Gastrocnemius medialis (tissue), 4 donors: ENCODE results near the gene PRPF18. TPM values are rescaled to one million over a fixed set of nuclear protein-coding genes. Genes with fewer than 3 reads are reported as not detected.

Experiments
- ATAC-seq, 2 donors: fragments of 150-250 bp; one replicate each; pipeline ENCODE4 v1.9.1; 2016
- DNase-seq, 2 donors: peaks; one replicate each; pipeline ENCODE4 v3.0.0-alpha.2; 2019
- H3K27ac ChIP-seq, 4 donors: fragments of 200-600 bp; sonication (generic); 1 replicate in 1 of 4; 2 replicates in 3 of 4; pipeline ENCODE4 v1.5.1; 2016 to 2018; ENCODE audit warnings: mild to moderate bottlenecking in 2 of 4, moderate library complexity in 1 of 4
- H3K27me3 ChIP-seq, 3 donors: fragments of 200-600 bp; sonication (generic) in 2 of 3; 1 replicate in 1 of 3; 2 replicates in 2 of 3; pipeline versions ENCODE4 v1.5.1 to v1.6.0; 2016 to 2019; ENCODE audit warnings: mild to moderate bottlenecking in 1 of 3, moderate library complexity in 1 of 3
- H3K36me3 ChIP-seq, 2 donors: fragments of 200-600 bp; sonication (generic) in 1 of 2; one replicate each; pipeline ENCODE4 v1.5.1; 2017 to 2018
- H3K4me1 ChIP-seq, 2 donors: fragments of 200-600 bp; sonication (generic) in 1 of 2; one replicate each; pipeline ENCODE4 v1.5.1; 2016 to 2017; ENCODE audit warnings: mild to moderate bottlenecking in 2 of 2
- H3K4me3 ChIP-seq, 4 donors: fragments of 200-600 bp; sonication (generic) in 3 of 4; 1 replicate in 1 of 4; 2 replicates in 3 of 4; pipeline ENCODE4 v1.5.1; 2016 to 2019; ENCODE audit warnings: mild to moderate bottlenecking in 2 of 4
- H3K9me3 ChIP-seq, 3 donors: fragments of 200-600 bp; sonication (generic) in 2 of 3; 1 replicate in 1 of 3; 2 replicates in 2 of 3; pipeline ENCODE4 v1.5.1; 2016 to 2019
- CTCF ChIP-seq, 5 experiments: fragments of 450-650 bp in 3 of 5; fragments of 200-600 bp in 2 of 5; sonication (generic) in 2 of 5; IDR thresholded peaks in 4 of 5; conservative IDR thresholded peaks in 1 of 5; 1 replicate in 4 of 5; 2 replicates in 1 of 5; pipeline ENCODE4 v1.5.1; 2016 to 2019; ENCODE audit warnings: antibody characterized with exemption in 5 of 5, mild to moderate bottlenecking in 3 of 5, moderate library complexity in 3 of 5
- POLR2A ChIP-seq, 2 donors: fragments of 450-650 bp; IDR thresholded peaks; one replicate each; pipeline ENCODE4 v1.6.1; 2017; ENCODE audit warnings: antibody characterized with exemption in 2 of 2, mild to moderate bottlenecking in 2 of 2, moderate library complexity in 2 of 2
- in situ Hi-C, 4 donors: fragments of 200-750 bp; cut with MboI; loops; one replicate each; pipeline versions ENCODE4 v1.15.0 to v1.8.0; 2017; ENCODE audit warnings: low sequenced_read_pairs in 4 of 4
- intact Hi-C: fragments of 100-400 bp; cut with DNase I; formaldehyde crosslinking; loops from one replicate; pipeline ENCODE4 v1.15.1; 2023; ENCODE audit warnings: low total_unique reads
- total RNA-seq, 4 donors: library from RNA; depleted of rRNA; stranded (reverse); fragments of >200 nt; gene quantifications; one replicate each; pipeline versions ENCODE4 v1.1.0 to v1.2.3, GENCODE V29; 2016

Gene PRPF18
- total RNA-seq, 4 donors from 2014 or later, result 21.3 to 35.4 (median 28.1) TPM

GRCh38 chr10:13608246-13608853 lies 21.6 kb downstream of the PRPF18 start:
- in situ Hi-C loops (no loop called here), intact Hi-C loops (no loop called here)
- TF ChIP-seq POLR2A (IDR thresholded peaks at IDR 0.05), result no peak
- no peak for TF ChIP-seq CTCF (IDR thresholded peaks at IDR 0.05 in 4 of 5, conservative IDR thresholded peaks at IDR 0.05 in 1 of 5)
- peaks cover 16 to 25% of the 10 kb centered on the region in 2 donors for H3K4me1 ChIP-seq
- H3K9me3 ChIP-seq, result no peaks in the 10 kb centered on the region
- no peaks in the 10 kb centered on the region for H3K27me3 ChIP-seq
- H3K4me3 ChIP-seq, result peak overlapping the region in 2 of 4 donors; percentile 1 to 2
- peak; percentile 77 to 96 for ATAC-seq
- peak overlapping the region; percentile 63 to 83 (median 75) for H3K27ac ChIP-seq
- DNase-seq, result peak in 1 of 2 donors; percentile 78
- H3K36me3 ChIP-seq, result peaks cover 0 to 34% of the 10 kb centered on the region in 2 donors

- Histone ChIP-seq H3K4me3 (no peak overlapping the region), H3K36me3 (peaks cover 0 to 47% of the 10 kb centered on the region in 2 donors), H3K9me3 (no peaks in the 10 kb centered on the region), H3K27ac (no peak overlapping the region), H3K27me3 (no peaks in the 10 kb centered on the region), H3K4me1 (peaks cover 34 to 37% of the 10 kb centered on the region in 2 donors)
- no peak for ATAC-seq
- DNase-seq, result no peak
- intact Hi-C loops (loop anchor here (2.0 kb wide), 1 partner anchor 166 kb away; no protein-coding TSS in a partner anchor), in situ Hi-C loops (no loop called here)
- no peak for TF ChIP-seq CTCF (IDR thresholded peaks at IDR 0.05 in 4 of 5, conservative IDR thresholded peaks at IDR 0.05 in 1 of 5)
- no peak for TF ChIP-seq POLR2A (IDR thresholded peaks at IDR 0.05)
Measured at GRCh38 chr10:13612654-13613373, 26.0 kb downstream of the PRPF18 start.

GRCh38 chr10:13613519-13613918 lies 26.8 kb downstream of the PRPF18 start:
- H3K4me1 ChIP-seq, result peaks cover 30 to 33% of the 10 kb centered on the region in 2 donors
- ATAC-seq, result peak; percentile 47 to 58
- TF ChIP-seq CTCF (IDR thresholded peaks at IDR 0.05 in 4 of 5, conservative IDR thresholded peaks at IDR 0.05 in 1 of 5) (peak in 4 of 5 experiments; percentile 26 to 31 (median 30)), POLR2A (IDR thresholded peaks at IDR 0.05) (no peak)
- H3K27me3 ChIP-seq, result no peaks in the 10 kb centered on the region
- intact Hi-C loops, result loop anchor here (2.0 kb wide), 1 partner anchor 165 kb away; no protein-coding TSS in a partner anchor
- no peak for DNase-seq
- no peaks in the 10 kb centered on the region for H3K9me3 ChIP-seq
- in situ Hi-C loops, result no loop called here
- H3K36me3 ChIP-seq, result peaks cover 0 to 50% of the 10 kb centered on the region in 2 donors
- no peak overlapping the region for H3K27ac ChIP-seq
- no peak overlapping the region for H3K4me3 ChIP-seq

GRCh38 chr10:13614530-13615332 lies 28.0 kb downstream of the PRPF18 start:
- in situ Hi-C loops (no loop called here), intact Hi-C loops (no loop called here)
- no peak for DNase-seq
- Histone ChIP-seq H3K36me3 (peaks cover 0 to 60% of the 10 kb centered on the region in 2 donors), H3K9me3 (no peaks in the 10 kb centered on the region), H3K27me3 (no peaks in the 10 kb centered on the region), H3K27ac (peak overlapping the region in 1 of 4 donors; percentile 12), H3K4me1 (peaks cover 22 to 25% of the 10 kb centered on the region in 2 donors), H3K4me3 (no peak overlapping the region)
- TF ChIP-seq POLR2A (IDR thresholded peaks at IDR 0.05), result no peak
- no peak for TF ChIP-seq CTCF (IDR thresholded peaks at IDR 0.05 in 4 of 5, conservative IDR thresholded peaks at IDR 0.05 in 1 of 5)
- peak in 1 of 2 donors; percentile 73 for ATAC-seq
